ENCODE data around the gene PTGDR.

PTGDR gene

GRCh38 chr14:52235866-52236510 lies 31.5 kb upstream of the PTGDR start:
- H3K23ac ChIP-seq (ENCODE audit: low read length in 2 of 2), result no peak overlapping the region
- H4K8ac ChIP-seq (ENCODE audit: low read length), result no peak overlapping the region
- no peak overlapping the region for H2BK120ac ChIP-seq (ENCODE audit: low read depth, low read length)
- no peak overlapping the region for H2BK12ac ChIP-seq (ENCODE audit: low read length in 2 of 2)
- DNase-seq, result no peak
- no peak overlapping the region for H3K9ac ChIP-seq (ENCODE audit: low read length)
- H3K4me2 ChIP-seq (ENCODE audit: low read length, poor library complexity, severe bottlenecking), result no peak overlapping the region
- no peak overlapping the region for H3K18ac ChIP-seq (ENCODE audit: low read depth in 1 of 2, low read length in 2 of 2)
- no peak overlapping the region for H3K27ac ChIP-seq (ENCODE audit: low read length, poor library complexity, severe bottlenecking)
- H3K14ac ChIP-seq (ENCODE audit: low read length in 2 of 2), result no peak overlapping the region
- no peaks in the 10 kb centered on the region for H3K36me3 ChIP-seq (ENCODE audit: control insufficient read depth in 1 of 2, insufficient read depth in 2 of 2, low read depth in 1 of 2, low read length in 2 of 2)
- no peak overlapping the region for H4K91ac ChIP-seq (ENCODE audit: low read length)
- no peak overlapping the region for H2AK5ac ChIP-seq (ENCODE audit: low read length, severe bottlenecking)
- H2BK5ac ChIP-seq (ENCODE audit: low read depth, low read length, poor library complexity, severe bottlenecking), result no peak overlapping the region
- H2BK15ac ChIP-seq (ENCODE audit: low read depth, poor library complexity, severe bottlenecking), result no peak overlapping the region
- H3K4ac ChIP-seq (ENCODE audit: low read depth in 1 of 2, low read length in 2 of 2), result no peak overlapping the region
- no peaks in the 10 kb centered on the region for H3K4me1 ChIP-seq (ENCODE audit: control insufficient read depth, insufficient read depth, low read depth, low read length)
- H3K27me3 ChIP-seq (ENCODE audit: control insufficient read depth in 1 of 2, insufficient read depth in 1 of 2, low read length in 2 of 2), result no peaks in the 10 kb centered on the region
- H3K79me1 ChIP-seq (replicated peaks; ENCODE audit: low read length, poor library complexity, severe bottlenecking), result no peaks in the 10 kb centered on the region
- 92% methylated on average over 5 of the region's 7 CpGs for WGBS
- no peak overlapping the region for H2AFZ ChIP-seq (ENCODE audit: low read depth, low read length)
- no peaks in the 10 kb centered on the region for H3K9me3 ChIP-seq (ENCODE audit: control insufficient read depth, low read length)
- H3K4me3 ChIP-seq (ENCODE audit: insufficient read depth in 1 of 2, low read depth in 1 of 2, low read length in 2 of 2), result no peak overlapping the region

GRCh38 chr14:52238682-52239081 lies 28.8 kb upstream of the PTGDR start:
- H3K27ac ChIP-seq (ENCODE audit: low read length, poor library complexity, severe bottlenecking), result no peak overlapping the region
- no CpG with 5 or more reads among the region's 1 CpG for WGBS
- no peak overlapping the region for H2BK120ac ChIP-seq (ENCODE audit: low read depth, low read length)
- no peaks in the 10 kb centered on the region for H3K27me3 ChIP-seq (ENCODE audit: control insufficient read depth in 1 of 2, insufficient read depth in 1 of 2, low read length in 2 of 2)
- no peak for DNase-seq
- no peaks in the 10 kb centered on the region for H3K9me3 ChIP-seq (ENCODE audit: control insufficient read depth, low read length)
- H3K4ac ChIP-seq (ENCODE audit: low read depth in 1 of 2, low read length in 2 of 2), result no peak overlapping the region
- no peak overlapping the region for H4K8ac ChIP-seq (ENCODE audit: low read length)
- H3K79me1 ChIP-seq (replicated peaks; ENCODE audit: low read length, poor library complexity, severe bottlenecking), result no peaks in the 10 kb centered on the region
- H3K23ac ChIP-seq (ENCODE audit: low read length in 2 of 2), result no peak overlapping the region
- H3K18ac ChIP-seq (ENCODE audit: low read depth in 1 of 2, low read length in 2 of 2), result no peak overlapping the region
- H2AK5ac ChIP-seq (ENCODE audit: low read length, severe bottlenecking), result no peak overlapping the region
- H3K4me1 ChIP-seq (ENCODE audit: control insufficient read depth, insufficient read depth, low read depth, low read length), result no peaks in the 10 kb centered on the region
- H4K91ac ChIP-seq (ENCODE audit: low read length), result no peak overlapping the region
- no peak overlapping the region for H3K9ac ChIP-seq (ENCODE audit: low read length)
- H2BK12ac ChIP-seq (ENCODE audit: low read length in 2 of 2), result no peak overlapping the region
- H2AFZ ChIP-seq (ENCODE audit: low read depth, low read length), result no peak overlapping the region
- H2BK5ac ChIP-seq (ENCODE audit: low read depth, low read length, poor library complexity, severe bottlenecking), result no peak overlapping the region
- no peaks in the 10 kb centered on the region for H3K36me3 ChIP-seq (ENCODE audit: control insufficient read depth in 1 of 2, insufficient read depth in 2 of 2, low read depth in 1 of 2, low read length in 2 of 2)
- H3K4me3 ChIP-seq (ENCODE audit: insufficient read depth in 1 of 2, low read depth in 1 of 2, low read length in 2 of 2), result no peak overlapping the region
- no peak overlapping the region for H3K14ac ChIP-seq (ENCODE audit: low read length in 2 of 2)
- H3K4me2 ChIP-seq (ENCODE audit: low read length, poor library complexity, severe bottlenecking), result no peak overlapping the region
- no peak overlapping the region for H2BK15ac ChIP-seq (ENCODE audit: low read depth, poor library complexity, severe bottlenecking)

GRCh38 chr14:52240623-52241022 lies 26.9 kb upstream of the PTGDR start:
- Histone ChIP-seq H3K4me3 (ENCODE audit: insufficient read depth in 1 of 2, low read depth in 1 of 2, low read length in 2 of 2) (peak overlapping the region in 1 of 2 experiments; percentile 48), H3K4me1 (ENCODE audit: control insufficient read depth, insufficient read depth, low read depth, low read length) (no peaks in the 10 kb centered on the region), H2BK15ac (ENCODE audit: low read depth, poor library complexity, severe bottlenecking) (no peak overlapping the region), H2BK5ac (ENCODE audit: low read depth, low read length, poor library complexity, severe bottlenecking) (no peak overlapping the region), H2BK12ac (ENCODE audit: low read length in 2 of 2) (no peak overlapping the region), H4K8ac (ENCODE audit: low read length) (no peak overlapping the region), H3K4me2 (ENCODE audit: low read length, poor library complexity, severe bottlenecking) (no peak overlapping the region), H3K9me3 (ENCODE audit: control insufficient read depth, low read length) (no peaks in the 10 kb centered on the region), H3K9ac (ENCODE audit: low read length) (peak overlapping the region; percentile 75), H4K91ac (ENCODE audit: low read length) (no peak overlapping the region), H3K18ac (ENCODE audit: low read depth in 1 of 2, low read length in 2 of 2) (no peak overlapping the region), H2AFZ (ENCODE audit: low read depth, low read length) (no peak overlapping the region), H3K14ac (ENCODE audit: low read length in 2 of 2) (no peak overlapping the region), H3K23ac (ENCODE audit: low read length in 2 of 2) (no peak overlapping the region), H3K4ac (ENCODE audit: low read depth in 1 of 2, low read length in 2 of 2) (no peak overlapping the region), H3K36me3 (ENCODE audit: control insufficient read depth in 1 of 2, insufficient read depth in 2 of 2, low read depth in 1 of 2, low read length in 2 of 2) (no peaks in the 10 kb centered on the region), H2AK5ac (ENCODE audit: low read length, severe bottlenecking) (no peak overlapping the region), H3K79me1 (replicated peaks; ENCODE audit: low read length, poor library complexity, severe bottlenecking) (no peaks in the 10 kb centered on the region), H2BK120ac (ENCODE audit: low read depth, low read length) (no peak overlapping the region), H3K27ac (ENCODE audit: low read length, poor library complexity, severe bottlenecking) (no peak overlapping the region), H3K27me3 (ENCODE audit: control insufficient read depth in 1 of 2, insufficient read depth in 1 of 2, low read length in 2 of 2) (no peaks in the 10 kb centered on the region)
- WGBS, result 37% methylated on average over 2 of the region's 5 CpGs
- no peak for DNase-seq

DNA sequence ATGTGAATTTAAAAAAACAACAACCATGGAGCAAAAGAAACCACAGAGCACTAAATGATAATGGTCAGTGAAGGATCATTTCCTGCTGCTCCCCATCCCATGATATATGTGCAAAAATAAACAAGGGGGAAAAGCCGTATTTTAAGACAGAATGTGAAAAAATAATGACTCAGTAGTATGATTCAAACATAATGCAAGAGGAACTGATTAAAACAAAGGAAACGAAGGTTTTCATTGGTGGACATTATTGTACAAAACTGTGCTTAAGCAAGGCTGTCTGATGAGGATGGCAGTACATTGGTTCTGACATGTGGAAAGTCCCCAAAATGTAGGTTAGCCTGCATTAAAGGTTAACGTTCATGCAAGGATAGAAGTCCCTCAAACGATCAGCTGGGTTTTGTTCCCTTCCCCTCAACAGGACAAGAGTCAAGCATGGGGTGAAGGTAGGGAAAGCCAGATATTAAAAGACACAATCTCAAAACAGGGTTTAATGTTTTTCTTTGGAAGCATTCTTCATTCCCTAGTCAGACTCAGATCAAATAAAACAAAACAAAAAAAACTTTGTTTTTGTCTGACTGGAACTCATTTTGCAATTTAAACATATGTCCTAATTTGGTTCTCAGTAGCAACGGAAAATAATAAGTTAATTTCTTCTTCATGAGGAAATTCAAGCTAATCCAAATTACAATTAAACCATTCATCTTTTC lies 26.3 kb upstream of the PTGDR start:
- Histone ChIP-seq H3K9ac (ENCODE audit: low read length) (peak overlapping the region; percentile 75), H3K27me3 (ENCODE audit: control insufficient read depth in 1 of 2, insufficient read depth in 1 of 2, low read length in 2 of 2) (no peaks in the 10 kb centered on the region), H3K4me3 (ENCODE audit: insufficient read depth in 1 of 2, low read depth in 1 of 2, low read length in 2 of 2) (peak overlapping the region in 1 of 2 experiments; percentile 48), H3K36me3 (ENCODE audit: control insufficient read depth in 1 of 2, insufficient read depth in 2 of 2, low read depth in 1 of 2, low read length in 2 of 2) (no peaks in the 10 kb centered on the region), H2BK15ac (ENCODE audit: low read depth, poor library complexity, severe bottlenecking) (no peak overlapping the region), H2BK120ac (ENCODE audit: low read depth, low read length) (no peak overlapping the region), H2AFZ (ENCODE audit: low read depth, low read length) (no peak overlapping the region), H3K27ac (ENCODE audit: low read length, poor library complexity, severe bottlenecking) (no peak overlapping the region), H4K8ac (ENCODE audit: low read length) (no peak overlapping the region), H3K4me2 (ENCODE audit: low read length, poor library complexity, severe bottlenecking) (no peak overlapping the region), H3K14ac (ENCODE audit: low read length in 2 of 2) (no peak overlapping the region), H3K23ac (ENCODE audit: low read length in 2 of 2) (no peak overlapping the region), H3K9me3 (ENCODE audit: control insufficient read depth, low read length) (no peaks in the 10 kb centered on the region), H2BK5ac (ENCODE audit: low read depth, low read length, poor library complexity, severe bottlenecking) (no peak overlapping the region), H2AK5ac (ENCODE audit: low read length, severe bottlenecking) (no peak overlapping the region), H3K4me1 (ENCODE audit: control insufficient read depth, insufficient read depth, low read depth, low read length) (no peaks in the 10 kb centered on the region), H3K79me1 (replicated peaks; ENCODE audit: low read length, poor library complexity, severe bottlenecking) (no peaks in the 10 kb centered on the region), H3K4ac (ENCODE audit: low read depth in 1 of 2, low read length in 2 of 2) (no peak overlapping the region), H2BK12ac (ENCODE audit: low read length in 2 of 2) (no peak overlapping the region), H4K91ac (ENCODE audit: low read length) (no peak overlapping the region), H3K18ac (ENCODE audit: low read depth in 1 of 2, low read length in 2 of 2) (no peak overlapping the region)
- WGBS, result 29% methylated on average over 5 of the region's 5 CpGs
- DNase-seq, result peak; percentile 77
